K562 (cell line): ENCODE results near the gene NLRP6. TPM values are rescaled to one million over a fixed set of nuclear protein-coding genes. Genes with fewer than 3 reads are reported as not detected.

ENCODE experiments used
- CHD4 ChIP-seq: fragments of 200-600 bp; sonication (generic); IDR thresholded peaks from 3 replicates; pipeline ENCODE4 v1.6.1; 2012; ENCODE audit warnings: low read depth, mild to moderate bottlenecking, mixed read lengths, low read length, inconsistent platforms; ENCODE audit not compliant: insufficient read depth, insufficient replicate concordance, poor library complexity, severe bottlenecking
- CUX1 ChIP-seq: fragments of 200-800 bp; sonication (Bioruptor generic); IDR thresholded peaks from 2 replicates; pipeline ENCODE4 v1.6.1; 2016; ENCODE audit warnings: missing genetic modification characterization, missing compliant biosample characterization
- ETS2 ChIP-seq: IDR thresholded peaks from 2 replicates; pipeline ENCODE4 v1.6.1; 2016; ENCODE audit warnings: borderline replicate concordance, missing genetic modification characterization, mild to moderate bottlenecking, moderate library complexity, missing compliant biosample characterization; ENCODE audit not compliant: poor library complexity, severe bottlenecking
- MGA ChIP-seq: fragments of 450-650 bp; IDR thresholded peaks from 2 replicates; pipeline ENCODE4 v1.6.1; 2016; ENCODE audit warnings: mild to moderate bottlenecking, moderate library complexity
- NUFIP1 ChIP-seq: fragments of 450-650 bp; IDR thresholded peaks from 2 replicates; pipeline ENCODE4 v1.6.1; 2018; ENCODE audit not compliant: partially characterized antibody
- PHF20 ChIP-seq: fragments of 450-650 bp; IDR thresholded peaks from 2 replicates; pipeline ENCODE4 v1.6.1; 2018; ENCODE audit not compliant: partially characterized antibody
- TOE1 ChIP-seq, 2 experiments: fragments of 450-650 bp in 1 of 2; sonication (generic) in 1 of 2; formaldehyde crosslinking in 1 of 2; IDR thresholded peaks; 2 replicates each; pipeline versions ENCODE4 v1.7.1 to v1.8.0; 2016 to 2022; ENCODE audit warnings: borderline replicate concordance in 2 of 2, mild to moderate bottlenecking in 2 of 2, antibody characterized with exemption in 1 of 2, inconsistent platforms in 1 of 2, low read depth in 1 of 2, missing genetic modification reagents in 1 of 2, moderate library complexity in 1 of 2
- ZSCAN32 ChIP-seq: fragments of 450-650 bp; formaldehyde crosslinking; IDR thresholded peaks from 2 replicates; pipeline ENCODE4 v1.4.0; 2020; ENCODE audit warnings: mild to moderate bottlenecking, moderate library complexity
- polyA plus RNA-seq, 8 experiments: library from polyadenylated mRNA; depleted of rRNA in 4 of 8; stranded (reverse) in 5 of 8; unstranded in 3 of 8; fragments of >200 nt; fragmentation: Nextera tagmentation in 2 of 8; fragmentation: Illumina TruSeq in 1 of 8; extraction: Ambion mirVana in 2 of 8; extraction: Trizol in 1 of 8; gene quantifications; 2 replicates each; pipeline versions ENCODE4 v1.2.1 to v1.2.3, GENCODE V29; 2011 to 2014; ENCODE audit warnings: inconsistent platforms in 1 of 8, missing spikeins in 1 of 8
- total RNA-seq, 7 experiments: library from RNA; depleted of rRNA in 6 of 7; stranded (reverse); fragments of >200 nt in 6 of 7; fragmentation: Illumina TruSeq in 2 of 7; extraction: Trizol in 2 of 7; gene quantifications; 2 replicates each; pipeline versions ENCODE4 v1.2.1 to v1.2.3, GENCODE V29; 2011 to 2021; ENCODE audit warnings: low replicate concordance in 1 of 7

The NLRP6 gene
- total and polyA plus RNA-seq, 9 of the 15 experiments (the other 6 are each of a cell fraction or from before 2014, with no cell fraction given): 0.03 to 0.18 (median 0.15) TPM; not detected in 5

DNA sequence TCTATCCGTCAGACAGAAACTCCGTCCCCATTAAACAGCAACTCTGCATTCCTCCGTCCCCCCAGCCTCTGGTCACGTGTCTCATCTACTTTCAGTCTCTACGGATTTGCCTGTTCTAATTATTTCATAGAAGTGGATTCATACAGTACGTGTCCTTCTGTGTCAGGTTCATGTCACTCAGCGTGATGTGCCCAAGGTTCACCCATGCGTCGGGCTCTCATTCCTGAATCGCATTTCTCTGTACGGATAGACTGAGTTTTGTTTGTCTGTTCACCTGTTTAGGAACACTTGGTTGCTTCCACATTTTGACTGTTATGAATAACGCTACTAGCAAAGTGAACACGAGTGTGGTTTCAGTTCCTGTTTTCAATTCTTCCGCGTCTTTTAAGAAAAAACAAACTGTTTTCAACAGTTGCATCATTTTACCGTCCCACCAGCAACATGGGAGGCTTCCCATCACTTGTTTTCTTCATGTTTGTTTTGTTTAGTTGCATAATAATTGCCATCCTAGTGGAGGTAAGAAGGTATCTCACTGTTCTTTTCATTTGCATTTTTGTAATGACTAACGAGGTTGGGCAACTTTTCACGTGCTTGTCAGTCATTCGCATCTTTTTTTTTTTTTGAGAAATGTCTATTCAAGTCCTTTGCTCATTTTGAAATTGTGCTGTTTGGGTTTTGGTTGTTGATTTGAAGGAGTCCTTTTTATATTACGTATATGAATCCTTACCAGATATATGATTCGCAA lies 8.9 kb upstream of the NLRP6 start (continued):
- TF ChIP-seq MGA (peak; percentile 51), PHF20 (no peak), CHD4 (no peak), NUFIP1 (no peak), ETS2 (tag) (no peak), TOE1 (IDR thresholded peaks at IDR 0.05; ENCODE audit: borderline replicate concordance) (peak; percentile 92), TOE1 (CRISPR knock-in tag; IDR thresholded peaks at IDR 0.05; ENCODE audit: borderline replicate concordance, low read depth) (no peak), CUX1 (CRISPR knock-in tag) (peak; percentile 4; the same call in 1 of the 2 replicates), ZSCAN32 (CRISPR knock-in tag) (peak; percentile 70)
